ENCODE measurements around the gene TCEANC. TPM values are rescaled to one million over a fixed set of nuclear protein-coding genes. Genes with fewer than 3 reads are reported as not detected.

The TCEANC gene
- total RNA-seq, 1 donor from 2014 or later: 4.1 TPM

- peaks cover 22% of the 10 kb centered on the region for H3K9me3 Mint-ChIP-seq (ENCODE audit: low read depth)
- peaks cover 28% of the 10 kb centered on the region for H3K4me1 Mint-ChIP-seq (ENCODE audit: low read depth)
- no peak overlapping the region for H3K4me3 Mint-ChIP-seq (ENCODE audit: low read depth)
- TF ChIP-seq CTCF (IDR thresholded peaks at IDR 0.05; ENCODE audit: unreplicated experiment): no peak
- no peaks in the 10 kb centered on the region for H3K27me3 Mint-ChIP-seq
- H3K27ac Mint-ChIP-seq: peak overlapping the region; percentile 56
- no peak for DNase-seq (ENCODE audit: low spot score, unreplicated experiment)
- peaks cover 6% of the 10 kb centered on the region for H3K36me3 Mint-ChIP-seq (ENCODE audit: insufficient read depth)
Measured at GRCh38 chrX:13693341-13693961, 40.5 kb downstream of the TCEANC start.

- H3K36me3 Mint-ChIP-seq (ENCODE audit: insufficient read depth): peaks cover 6% of the 10 kb centered on the region
- DNase-seq (ENCODE audit: low spot score, unreplicated experiment): no peak
- peaks cover 27% of the 10 kb centered on the region for H3K4me1 Mint-ChIP-seq (ENCODE audit: low read depth)
- peaks cover 22% of the 10 kb centered on the region for H3K9me3 Mint-ChIP-seq (ENCODE audit: low read depth)
- H3K27me3 Mint-ChIP-seq: no peaks in the 10 kb centered on the region
- no peak overlapping the region for H3K27ac Mint-ChIP-seq
- TF ChIP-seq CTCF (IDR thresholded peaks at IDR 0.05; ENCODE audit: unreplicated experiment): no peak
- H3K4me3 Mint-ChIP-seq (ENCODE audit: low read depth): no peak overlapping the region
Measured at GRCh38 chrX:13694359-13694758, 41.4 kb downstream of the TCEANC start.

- peak overlapping the region; percentile 17 for H3K27ac Mint-ChIP-seq
- no peak overlapping the region for H3K4me3 Mint-ChIP-seq (ENCODE audit: low read depth)
- DNase-seq (ENCODE audit: low spot score, unreplicated experiment): no peak
- H3K36me3 Mint-ChIP-seq (ENCODE audit: insufficient read depth): peaks cover 6% of the 10 kb centered on the region
- H3K27me3 Mint-ChIP-seq: no peaks in the 10 kb centered on the region
- no peak for TF ChIP-seq CTCF (IDR thresholded peaks at IDR 0.05; ENCODE audit: unreplicated experiment)
- peaks cover 27% of the 10 kb centered on the region for H3K4me1 Mint-ChIP-seq (ENCODE audit: low read depth)
- peaks cover 22% of the 10 kb centered on the region for H3K9me3 Mint-ChIP-seq (ENCODE audit: low read depth)
Measured at GRCh38 chrX:13694983-13695382, 42.0 kb downstream of the TCEANC start.

GRCh38 chrX:13695601-13696115 is 42.7 kb downstream of the TCEANC start:
- no peak for TF ChIP-seq CTCF (IDR thresholded peaks at IDR 0.05; ENCODE audit: unreplicated experiment)
- no peak overlapping the region for H3K4me3 Mint-ChIP-seq (ENCODE audit: low read depth)
- H3K27ac Mint-ChIP-seq: peak overlapping the region; percentile 7
- peaks cover 5% of the 10 kb centered on the region for H3K36me3 Mint-ChIP-seq (ENCODE audit: insufficient read depth)
- H3K27me3 Mint-ChIP-seq: no peaks in the 10 kb centered on the region
- peaks cover 16% of the 10 kb centered on the region for H3K9me3 Mint-ChIP-seq (ENCODE audit: low read depth)
- DNase-seq (ENCODE audit: low spot score, unreplicated experiment): no peak
- peaks cover 22% of the 10 kb centered on the region for H3K4me1 Mint-ChIP-seq (ENCODE audit: low read depth)

GRCh38 chrX:13697455-13697854 is 44.5 kb downstream of the TCEANC start:
- H3K36me3 Mint-ChIP-seq (ENCODE audit: insufficient read depth): peaks cover 4% of the 10 kb centered on the region

More at GRCh38 chrX:13697455-13697854, 44.5 kb downstream of the TCEANC start:
- no peak for TF ChIP-seq CTCF (IDR thresholded peaks at IDR 0.05; ENCODE audit: unreplicated experiment)
- Mint-ChIP-seq H3K4me1 (ENCODE audit: low read depth) (peaks cover 24% of the 10 kb centered on the region), H3K9me3 (ENCODE audit: low read depth) (peaks cover 20% of the 10 kb centered on the region), H3K4me3 (ENCODE audit: low read depth) (no peak overlapping the region), H3K27me3 (no peaks in the 10 kb centered on the region), H3K27ac (no peak overlapping the region)
- DNase-seq (ENCODE audit: low spot score, unreplicated experiment): no peak
